Posterior cingulate gyrus (tissue), 11 donors: ENCODE measurements around the gene WFIKKN1.

Experiments
- DNase-seq, 10 donors: peaks; one replicate each; pipeline versions ENCODE4 v3.0.0 to v3.0.0-alpha.2; 2020 to 2021; ENCODE audit warnings: mixed read lengths in 3 of 10
- intact Hi-C: fragments of 100-400 bp; cut with DNase I; formaldehyde crosslinking; loops from one replicate; pipeline ENCODE4 v1.15.1; 2023

WFIKKN1 gene, protein sequence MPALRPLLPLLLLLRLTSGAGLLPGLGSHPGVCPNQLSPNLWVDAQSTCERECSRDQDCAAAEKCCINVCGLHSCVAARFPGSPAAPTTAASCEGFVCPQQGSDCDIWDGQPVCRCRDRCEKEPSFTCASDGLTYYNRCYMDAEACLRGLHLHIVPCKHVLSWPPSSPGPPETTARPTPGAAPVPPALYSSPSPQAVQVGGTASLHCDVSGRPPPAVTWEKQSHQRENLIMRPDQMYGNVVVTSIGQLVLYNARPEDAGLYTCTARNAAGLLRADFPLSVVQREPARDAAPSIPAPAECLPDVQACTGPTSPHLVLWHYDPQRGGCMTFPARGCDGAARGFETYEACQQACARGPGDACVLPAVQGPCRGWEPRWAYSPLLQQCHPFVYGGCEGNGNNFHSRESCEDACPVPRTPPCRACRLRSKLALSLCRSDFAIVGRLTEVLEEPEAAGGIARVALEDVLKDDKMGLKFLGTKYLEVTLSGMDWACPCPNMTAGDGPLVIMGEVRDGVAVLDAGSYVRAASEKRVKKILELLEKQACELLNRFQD

DNA sequence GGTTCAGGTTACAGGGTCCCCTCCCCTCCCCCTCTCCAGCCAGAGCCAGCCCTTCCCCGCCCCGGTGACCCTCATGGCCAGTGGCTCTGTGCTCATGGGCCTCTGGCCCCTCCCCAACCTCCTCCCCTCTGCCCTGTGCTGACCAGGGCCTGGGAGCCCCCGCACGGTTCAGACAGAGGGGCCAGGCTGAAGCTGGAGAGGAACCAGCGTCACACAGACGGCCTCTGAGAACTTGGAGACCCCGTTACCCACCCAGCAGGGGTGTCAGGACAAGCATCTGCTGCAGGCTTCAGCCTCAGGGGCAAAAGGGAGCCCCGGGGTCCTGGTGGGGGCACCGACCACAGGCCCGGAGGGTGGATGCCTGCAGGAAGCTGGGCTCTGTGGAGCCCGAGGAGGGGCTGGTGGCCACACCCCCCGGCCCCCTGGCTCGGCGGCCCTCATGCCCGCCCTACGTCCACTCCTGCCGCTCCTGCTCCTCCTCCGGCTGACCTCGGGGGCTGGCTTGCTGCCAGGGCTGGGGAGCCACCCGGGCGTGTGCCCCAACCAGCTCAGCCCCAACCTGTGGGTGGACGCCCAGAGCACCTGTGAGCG, at the start of gene WFIKKN1:
TSS of gene WFIKKN1 (plus strand) at position 171 of the 591 bp plus-strand sequence. CDS start at position 440, 269 bp downstream.
- intact Hi-C loops, result no loop called here
- DNase-seq, result peak in 2 of 10 donors; percentile 76 to 90

DNA sequence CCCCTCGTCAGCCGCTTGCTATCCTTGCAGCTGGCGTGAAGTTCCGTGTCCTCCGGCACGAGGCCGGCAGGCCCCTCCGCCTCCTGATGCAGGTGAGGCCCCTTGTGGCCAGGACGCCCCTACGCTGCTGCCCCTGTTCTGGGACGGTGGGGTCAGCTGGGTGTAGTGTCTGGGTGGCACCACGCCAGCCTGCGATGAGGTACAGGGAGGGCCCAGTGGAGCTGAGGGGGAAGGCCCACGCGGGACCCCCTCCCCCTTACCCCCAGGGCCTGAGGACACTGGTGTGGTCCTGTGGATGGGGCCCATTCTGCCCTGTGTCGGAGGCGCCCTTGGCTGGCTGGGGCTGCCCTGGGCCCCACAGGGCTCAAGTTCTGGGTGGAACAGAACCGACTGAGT, 48.6 kb upstream of the WFIKKN1 start:
- intact Hi-C loops, result loop anchor here (10.0 kb wide), 1 partner anchor 57 kb away; the partner anchor contains the start of gene CAPN15
- no peak for DNase-seq

DNA sequence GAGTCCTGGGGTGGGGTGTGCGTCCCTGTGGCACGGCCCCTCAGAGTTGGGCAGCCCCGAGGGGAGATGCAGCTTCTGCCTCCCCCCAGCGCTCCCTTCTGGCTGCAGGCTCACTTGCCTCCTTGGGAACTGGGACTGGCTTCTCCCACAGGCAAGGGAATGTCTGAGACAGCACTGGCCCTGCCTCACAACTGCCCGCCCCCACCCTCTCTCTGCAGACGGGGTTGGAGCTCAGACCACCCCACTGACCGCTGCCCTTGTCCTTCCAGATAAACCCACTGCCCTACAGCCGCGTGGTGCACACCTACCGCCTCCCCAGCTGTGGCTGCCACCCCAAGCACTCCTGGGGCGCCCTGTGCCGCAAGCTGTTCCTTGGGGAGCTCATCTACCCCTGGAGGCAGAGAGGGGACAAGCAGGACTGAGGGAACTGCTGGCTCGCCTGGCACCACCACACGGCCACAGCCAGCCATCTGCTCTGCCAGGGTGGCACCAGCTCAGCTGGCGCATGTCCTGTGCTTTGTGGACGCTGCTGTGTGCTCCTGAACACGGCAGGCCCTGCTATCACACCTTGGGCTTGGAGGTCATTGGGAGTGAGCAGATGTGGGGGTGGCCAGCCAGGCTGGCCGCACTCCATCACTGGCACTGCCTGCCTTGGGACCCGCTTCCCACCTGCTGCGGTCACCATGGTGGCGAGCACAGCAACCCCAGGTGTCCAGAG, 48.0 kb upstream of the WFIKKN1 start:
- intact Hi-C loops, result loop anchor here (10.0 kb wide), 1 partner anchor 58 kb away; the partner anchor contains the start of gene CAPN15
- DNase-seq, result peak in 8 of 10 donors; percentile 55 to 94 (median 64)

DNA sequence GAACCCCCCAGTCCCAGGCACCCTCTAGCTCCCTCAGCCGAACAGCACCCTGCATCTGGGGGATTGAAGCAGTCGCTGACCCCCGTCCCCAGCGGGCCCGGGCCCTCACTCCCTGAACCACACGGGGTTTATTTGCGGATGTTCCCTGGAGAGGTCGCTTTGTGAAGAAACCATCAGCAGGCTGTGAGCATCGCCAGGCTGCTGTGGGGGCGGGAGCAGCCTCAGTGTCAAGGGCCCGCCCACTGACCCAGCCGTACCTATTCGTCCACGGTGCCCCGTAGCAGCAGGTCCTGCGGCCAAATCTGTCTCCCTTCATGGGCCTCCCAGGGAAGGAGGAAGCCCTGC, 47.3 kb upstream of the WFIKKN1 start:
- intact Hi-C loops, result loop anchor here (10.0 kb wide), 1 partner anchor 59 kb away; the partner anchor contains the start of gene CAPN15
- DNase-seq, result no peak

DNA sequence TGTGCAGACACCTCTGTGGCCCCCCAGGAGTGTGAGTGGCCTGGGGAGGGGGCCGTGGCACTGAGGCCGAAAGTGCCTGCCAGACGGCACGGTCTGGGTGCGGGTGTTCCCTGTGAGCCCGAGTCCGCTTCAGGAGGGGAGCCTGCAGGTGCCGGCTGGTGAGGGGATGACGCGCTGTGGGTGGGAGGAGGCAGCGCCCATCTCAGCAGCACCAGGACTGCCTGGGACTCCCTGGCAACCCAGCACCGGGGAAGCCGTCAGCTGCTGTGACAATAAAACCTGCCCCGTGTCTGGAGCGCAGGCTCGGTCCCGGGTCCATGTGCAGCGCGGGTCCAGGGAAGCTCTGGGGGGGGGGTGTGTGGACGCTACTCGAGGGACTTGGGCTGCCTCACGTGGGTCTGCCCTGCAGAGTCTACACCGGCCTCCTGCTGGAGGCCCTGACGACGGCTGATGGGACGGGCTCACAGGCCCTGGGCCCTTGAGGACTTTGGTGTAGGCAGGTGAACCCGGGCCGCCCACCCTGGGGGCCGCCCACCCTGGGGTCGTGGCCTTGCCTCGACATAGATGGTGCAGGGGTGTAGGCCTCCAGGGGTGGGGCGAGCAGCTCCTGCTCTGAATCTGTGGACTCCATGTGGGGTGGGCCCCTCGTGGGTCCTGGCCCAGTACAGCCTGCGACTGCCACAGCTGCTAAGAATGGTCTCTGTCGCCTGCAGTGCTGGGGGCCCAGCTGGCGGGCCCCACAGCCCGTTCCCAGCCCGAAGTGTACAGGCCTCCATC, 46.8 kb upstream of the WFIKKN1 start:
- peak in 8 of 10 donors; percentile 37 to 94 (median 70) for DNase-seq
- intact Hi-C loops, result loop anchor here (10.0 kb wide), 1 partner anchor 59 kb away; the partner anchor contains the start of gene CAPN15

DNA sequence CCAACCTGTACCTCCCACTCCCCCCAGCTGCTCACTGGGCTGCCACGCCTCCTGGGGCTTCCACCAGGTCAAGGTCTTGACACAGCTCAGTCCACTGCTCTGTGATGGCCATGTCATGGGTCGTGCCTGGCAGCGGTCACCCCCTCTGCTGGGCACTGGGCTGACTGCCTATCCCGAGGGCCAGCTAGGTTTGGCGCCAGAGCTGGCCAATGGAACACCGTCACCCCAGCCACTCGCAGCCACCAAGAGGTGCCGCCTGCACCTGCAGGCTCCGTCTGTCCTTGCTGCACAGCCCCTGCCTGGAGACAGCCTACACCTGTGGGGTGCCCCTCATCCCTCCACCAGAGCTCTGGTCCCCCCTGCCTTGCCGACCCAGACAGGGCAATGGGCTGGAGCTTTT, 45.4 kb upstream of the WFIKKN1 start:
- peak in 1 of 10 donors; percentile 82 for DNase-seq

DNA sequence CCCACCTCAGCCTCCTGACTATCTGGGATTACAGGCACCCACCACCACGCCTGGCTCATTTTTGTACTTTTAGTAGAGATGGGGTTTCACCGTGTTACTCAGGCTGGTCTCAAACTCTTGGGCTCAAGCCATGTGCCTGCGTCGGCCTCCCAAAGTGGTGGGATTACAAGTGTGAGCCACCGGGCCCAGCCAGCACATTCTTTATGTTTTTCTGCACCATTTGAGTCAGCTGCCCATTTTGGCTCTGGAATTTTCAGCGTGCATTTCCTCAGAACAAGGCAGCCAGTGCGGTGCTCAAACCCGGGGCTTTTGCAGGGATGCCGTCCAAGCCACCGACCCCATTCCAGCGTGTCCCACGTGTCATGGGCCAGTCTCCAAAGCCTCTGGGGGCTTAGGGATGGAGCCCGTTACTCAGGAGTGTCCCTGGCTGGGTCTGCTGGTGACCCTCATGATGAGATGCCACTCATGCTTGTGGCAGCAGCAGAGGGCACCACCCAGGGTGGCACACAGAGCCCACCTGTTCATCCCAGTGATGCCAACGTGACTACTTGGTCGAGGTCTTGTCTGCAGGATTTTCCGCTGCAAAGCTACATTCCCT, 44.6 kb upstream of the WFIKKN1 start:
- intact Hi-C loops, result loop anchor here (10.0 kb wide), 1 partner anchor 61 kb away; the partner anchor contains the start of gene CAPN15
- DNase-seq, result no peak

More for the DNA sequence above, 45.4 kb upstream of the WFIKKN1 start:
- intact Hi-C loops, result loop anchor here (10.0 kb wide), 1 partner anchor 61 kb away; the partner anchor contains the start of gene CAPN15

DNA sequence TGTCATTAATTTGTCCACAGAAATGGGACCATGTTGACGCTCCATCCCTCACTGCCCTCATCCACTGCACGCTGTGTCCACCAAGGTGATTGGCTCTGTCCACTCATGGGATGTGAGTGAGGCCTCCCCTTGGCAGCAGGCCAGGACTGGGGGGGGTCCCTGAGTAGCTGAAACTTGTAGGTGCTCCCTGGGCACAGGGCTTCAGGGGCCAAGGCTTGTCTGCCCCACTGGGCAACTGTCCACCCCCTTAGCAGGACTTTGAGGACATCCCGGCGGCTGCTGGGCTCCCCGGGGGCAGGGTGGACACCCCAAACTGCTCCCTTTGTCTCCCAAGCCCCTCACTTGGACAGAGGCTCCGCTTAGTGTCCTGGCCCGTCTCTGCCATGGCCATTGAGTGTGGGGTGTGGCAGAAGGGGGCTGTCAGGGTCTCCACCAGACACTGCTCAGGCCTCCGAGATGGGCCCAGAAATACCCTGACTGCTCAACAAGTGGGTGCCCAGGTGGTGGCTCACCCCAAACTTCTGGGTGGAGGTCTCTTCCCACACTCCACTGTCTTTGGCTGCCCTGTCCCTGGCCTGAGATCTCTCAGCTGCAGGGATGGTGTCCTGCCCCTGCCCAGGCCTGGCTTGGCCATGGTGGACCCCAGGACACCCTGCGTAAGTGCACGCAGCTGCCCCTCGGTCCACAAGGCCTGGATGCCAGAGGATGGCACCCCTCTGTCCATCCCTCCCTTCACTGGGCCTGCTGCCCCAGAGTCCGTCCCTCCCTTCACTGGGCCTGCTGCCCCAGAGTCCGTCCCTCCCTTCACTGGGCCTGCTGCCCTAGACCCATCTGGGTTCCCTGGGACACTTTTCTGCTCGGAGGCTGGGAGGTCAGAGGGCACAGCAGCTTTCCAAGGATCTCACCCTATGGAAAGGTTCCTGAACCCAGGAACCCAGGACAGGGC, 43.9 kb upstream of the WFIKKN1 start:
- intact Hi-C loops, result loop anchor here (10.0 kb wide), 1 partner anchor 62 kb away; the partner anchor contains the start of gene CAPN15

DNA sequence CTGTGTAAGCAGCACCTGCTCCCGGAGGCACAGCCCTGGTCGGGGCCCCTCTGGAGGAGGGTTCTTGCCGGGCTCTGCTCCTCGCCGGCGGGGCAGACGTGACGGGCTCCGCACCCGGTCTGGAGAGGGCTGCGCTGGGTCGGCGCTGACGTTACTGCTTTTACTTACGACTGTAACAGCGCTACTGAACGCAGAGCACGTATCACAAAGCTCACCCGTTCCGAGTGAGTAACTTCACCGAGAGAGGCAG, 42.2 kb upstream of the WFIKKN1 start:
- intact Hi-C loops, result loop anchor here (10.0 kb wide), 1 partner anchor 64 kb away; the partner anchor contains the start of gene CAPN15
- DNase-seq, result peak in 1 of 10 donors; percentile 90

More for the DNA sequence above, 43.9 kb upstream of the WFIKKN1 start:
- DNase-seq, result peak in 1 of 10 donors; percentile 34

DNA sequence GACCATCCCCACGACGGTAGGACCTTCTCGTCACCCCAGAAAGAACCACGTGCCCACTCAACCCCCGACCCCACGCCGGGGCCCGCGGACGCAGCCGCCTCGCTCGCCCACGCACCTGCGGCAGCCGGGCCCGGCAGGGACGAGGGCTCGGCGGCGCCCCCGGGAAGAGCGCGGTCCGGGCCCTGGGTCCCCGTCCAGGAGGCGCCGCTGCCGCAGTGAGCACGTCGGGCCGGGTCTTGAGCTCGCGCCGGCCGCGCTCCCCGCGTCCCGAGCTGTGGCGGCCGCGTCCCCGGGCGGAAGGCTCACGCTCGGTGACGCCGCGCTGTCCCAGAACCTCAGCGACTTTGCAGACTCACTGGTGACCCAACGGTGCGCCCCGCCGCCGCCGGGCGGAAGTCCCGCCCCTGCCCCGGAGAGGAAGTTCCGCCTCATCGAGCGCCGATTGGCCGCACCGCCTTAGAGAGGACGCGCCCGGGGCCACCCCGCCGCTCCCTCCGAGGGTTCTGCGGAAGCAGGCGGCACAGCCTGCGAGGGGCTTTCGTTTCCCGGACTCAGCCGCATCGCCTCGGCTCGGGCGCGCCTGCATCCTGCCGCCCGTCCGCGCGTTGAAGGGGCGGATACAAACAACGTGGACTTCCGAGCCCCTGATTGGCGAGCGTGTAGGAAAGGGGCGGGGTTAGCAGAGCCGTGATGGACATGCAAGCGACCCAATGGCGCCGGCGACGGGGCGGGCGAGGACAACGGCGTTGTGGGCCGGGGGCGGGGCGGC, 41.7 kb upstream of the WFIKKN1 start:
- peak; percentile 95 to 100 (median 98) for DNase-seq
- intact Hi-C loops, result loop anchor here (10.0 kb wide), 1 partner anchor 64 kb away; the partner anchor contains the start of gene CAPN15

DNA sequence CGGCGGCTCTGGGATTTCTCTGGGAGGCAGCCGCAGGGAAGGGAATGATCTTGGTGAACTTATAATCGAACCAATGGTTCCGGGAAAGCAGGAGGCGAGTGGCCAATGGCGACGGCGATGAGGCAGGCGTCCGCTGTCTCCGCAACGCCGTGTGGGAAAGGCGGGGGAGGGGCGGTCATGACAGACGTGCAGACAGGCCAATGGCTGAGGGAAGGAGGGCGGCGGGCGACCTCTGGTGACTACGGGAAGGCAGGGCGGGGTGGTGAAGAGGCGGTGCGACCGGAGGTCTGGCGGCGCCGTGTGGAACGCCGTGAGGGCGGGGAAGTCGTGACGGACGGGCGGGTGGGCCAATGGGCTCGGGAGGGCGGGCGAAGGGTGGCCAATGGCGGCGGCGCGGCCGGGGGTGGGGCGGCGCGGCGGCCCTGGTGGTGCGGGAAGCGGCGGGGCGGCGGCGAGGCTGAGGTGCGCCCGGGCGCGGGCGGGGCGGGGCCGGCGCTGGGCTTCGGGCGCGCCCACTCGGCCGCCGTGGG, 41.1 kb upstream of the WFIKKN1 start, which contains the start of gene RAB40C:
TSS of gene RAB40C (plus strand) at position 409 of the 530 bp plus-strand sequence. CDS start 226 bp downstream, outside the sequence.
- intact Hi-C loops, result loop anchor here (10.0 kb wide), 1 partner anchor 65 kb away; the partner anchor contains the start of gene CAPN15

DNA sequence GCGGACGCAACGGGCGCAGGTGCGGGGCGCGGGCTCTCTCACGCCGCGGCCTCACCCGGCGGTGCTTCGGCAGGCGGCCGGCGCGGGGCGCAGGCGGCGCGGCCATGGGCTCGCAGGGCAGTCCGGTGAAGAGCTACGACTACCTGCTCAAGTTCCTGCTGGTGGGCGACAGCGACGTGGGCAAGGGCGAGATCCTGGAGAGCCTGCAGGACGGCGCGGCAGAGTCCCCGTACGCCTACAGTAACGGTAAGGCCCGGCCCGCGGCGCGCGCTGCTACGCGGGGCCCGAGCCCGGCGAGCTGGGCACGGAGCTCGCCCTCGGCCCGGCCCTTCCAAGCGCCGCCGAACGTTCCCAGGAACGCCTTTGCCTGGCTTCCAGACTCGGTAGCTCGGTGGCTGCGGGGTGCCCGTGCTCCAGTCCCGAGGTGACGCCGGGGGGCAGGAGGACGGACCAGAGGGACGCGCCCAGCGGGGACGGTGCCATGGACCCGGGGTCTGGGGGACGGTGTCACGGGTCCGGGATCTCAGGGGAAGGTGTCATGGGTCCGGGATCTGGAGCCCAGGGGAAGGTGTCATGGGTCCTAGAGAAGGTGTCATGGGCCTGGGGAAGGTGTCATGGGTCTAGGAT, 40.5 kb upstream of the WFIKKN1 start:
- DNase-seq, result no peak
- intact Hi-C loops, result no loop called here

More for the DNA sequence above, 41.1 kb upstream of the WFIKKN1 start, which contains the start of gene RAB40C:
- peak; percentile 98 to 100 (median 100) for DNase-seq

DNA sequence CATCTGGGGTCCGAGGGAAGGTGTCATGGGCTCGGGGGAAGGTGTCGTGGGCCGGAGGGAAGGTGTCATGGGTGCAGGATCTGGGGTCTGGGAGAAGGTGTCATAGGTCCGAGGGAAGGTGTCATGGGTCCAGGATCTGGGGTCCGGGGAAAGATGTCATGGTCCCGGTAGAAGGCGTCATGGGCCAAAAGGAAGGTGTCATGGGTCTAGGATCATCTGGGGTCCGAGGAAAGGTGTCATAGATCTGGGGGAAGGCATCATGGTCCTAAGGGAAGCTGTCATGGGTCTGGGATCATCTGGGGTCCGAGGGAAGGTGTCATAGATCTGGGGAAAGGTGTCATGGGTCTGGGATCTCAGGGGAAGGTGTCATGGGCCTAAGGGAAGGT, 40.0 kb upstream of the WFIKKN1 start:
- DNase-seq, result no peak
- intact Hi-C loops, result no loop called here

DNA sequence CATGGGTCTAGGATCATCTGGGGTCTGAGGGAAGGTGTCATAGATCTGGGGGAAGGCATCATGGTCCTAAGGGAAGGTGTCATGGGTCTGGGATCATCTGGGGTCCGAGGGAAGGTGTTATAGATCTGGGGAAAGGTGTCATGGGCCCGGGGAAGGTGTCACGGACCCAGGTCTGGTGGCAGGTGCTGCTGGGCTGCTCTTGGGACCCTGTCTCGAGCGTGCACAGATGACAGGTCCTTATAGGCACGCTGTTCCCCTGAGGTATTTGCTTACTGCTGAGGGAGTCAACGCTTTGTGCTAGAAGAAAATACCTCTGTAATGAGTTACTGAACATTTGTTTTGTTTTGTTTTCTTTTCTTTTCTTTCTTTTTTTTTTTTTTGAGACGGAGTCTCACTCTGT, 39.6 kb upstream of the WFIKKN1 start:
- intact Hi-C loops, result no loop called here

DNA sequence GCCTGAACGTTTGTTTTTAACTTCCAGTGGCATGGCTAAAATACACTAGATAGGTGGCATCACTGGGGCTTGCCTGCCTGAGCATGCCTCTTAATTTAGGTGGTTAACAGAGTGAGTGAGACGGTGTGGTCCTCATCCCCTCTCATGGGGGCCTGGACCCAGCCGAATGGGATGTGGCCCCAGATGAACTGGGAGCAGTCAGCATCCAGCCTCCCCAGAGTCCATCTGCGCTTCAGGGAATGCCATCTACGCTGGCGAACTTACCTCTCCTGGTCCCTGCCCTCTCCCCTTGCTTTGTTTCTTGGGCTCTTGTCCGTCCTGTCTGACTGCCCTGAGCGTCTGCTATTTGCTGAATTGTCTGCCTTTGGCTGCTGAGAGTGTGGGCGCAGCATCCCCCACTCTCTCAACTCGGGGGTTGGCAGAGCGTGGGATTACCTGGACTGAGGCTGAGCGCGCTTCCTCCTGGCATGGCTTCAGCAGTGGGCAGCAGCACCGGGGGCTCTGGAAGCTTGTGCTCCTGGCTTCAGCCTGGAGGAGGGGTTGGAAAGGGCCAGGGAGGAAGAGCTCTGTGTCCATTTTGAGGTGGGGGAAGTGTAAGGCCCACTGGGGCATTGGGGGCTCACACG, 38.8 kb upstream of the WFIKKN1 start:
- DNase-seq, result no peak
- intact Hi-C loops, result loop anchor here (2.0 kb wide), 1 partner anchor 45 kb away; the partner anchor contains the start of gene METTL26

More for the DNA sequence above, 39.6 kb upstream of the WFIKKN1 start:
- no peak for DNase-seq
